Measurements from ENCODE around the gene ANKRA2.
"Not testable (repeated sequence)": the region's sequence is repeated elsewhere in the genome, so short reads cannot be mapped to it uniquely, and the experiment has no call there.

Gene ANKRA2

DNA sequence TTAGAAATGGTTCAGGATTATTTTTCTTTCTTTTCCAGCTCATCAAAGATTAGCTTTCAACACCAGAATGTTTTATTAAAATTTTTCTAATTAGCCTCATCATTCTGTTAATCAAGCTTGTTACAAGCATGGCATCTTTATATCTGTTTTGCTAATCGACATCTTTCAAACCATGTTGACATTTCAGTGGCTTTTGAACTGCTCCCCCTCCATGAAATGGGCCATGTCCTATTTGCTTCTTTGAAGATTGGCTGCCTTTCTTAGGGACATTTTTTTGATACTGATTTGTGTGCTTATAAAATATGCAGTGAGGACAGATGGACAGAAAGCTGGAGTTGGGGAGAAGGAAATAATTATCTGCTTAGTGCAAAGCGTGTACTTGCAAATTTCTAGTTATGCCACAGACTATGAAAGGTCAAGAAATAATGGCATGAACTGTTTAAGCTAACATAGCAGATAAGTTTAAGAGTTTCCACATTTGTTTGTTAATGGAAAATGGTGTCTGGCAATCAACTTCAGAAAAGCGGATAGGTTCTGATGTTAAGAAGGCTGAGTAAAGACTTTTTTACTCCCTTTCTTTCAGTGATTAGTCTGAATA lies 39.7 kb downstream of the ANKRA2 start:
- H3K4me3 ChIP-seq, result no peak overlapping the region
- no peak overlapping the region for H3K27ac ChIP-seq
- no peak for TF ChIP-seq FOXP2 (optimal IDR thresholded peaks at IDR 0.05; ENCODE audit: control extremely low read depth, extremely low read length, insufficient read depth)
- TF ChIP-seq POLR2AphosphoS5 (IDR thresholded peaks at IDR 0.05; ENCODE audit: borderline replicate concordance, low read depth, low read length), result no peak
- TF ChIP-seq EZH2 (IDR thresholded peaks at IDR 0.05), result no peak
- no peaks in the 10 kb centered on the region for H3K36me3 ChIP-seq (ENCODE audit: insufficient read depth, low read length)
- H3K9me3 ChIP-seq (ENCODE audit: low read depth, low read length), result no peaks in the 10 kb centered on the region
- H3K9ac ChIP-seq (ENCODE audit: insufficient read length), result no peak overlapping the region
- no peak for DNase-seq (ENCODE audit: low read depth, low spot score)

DNA sequence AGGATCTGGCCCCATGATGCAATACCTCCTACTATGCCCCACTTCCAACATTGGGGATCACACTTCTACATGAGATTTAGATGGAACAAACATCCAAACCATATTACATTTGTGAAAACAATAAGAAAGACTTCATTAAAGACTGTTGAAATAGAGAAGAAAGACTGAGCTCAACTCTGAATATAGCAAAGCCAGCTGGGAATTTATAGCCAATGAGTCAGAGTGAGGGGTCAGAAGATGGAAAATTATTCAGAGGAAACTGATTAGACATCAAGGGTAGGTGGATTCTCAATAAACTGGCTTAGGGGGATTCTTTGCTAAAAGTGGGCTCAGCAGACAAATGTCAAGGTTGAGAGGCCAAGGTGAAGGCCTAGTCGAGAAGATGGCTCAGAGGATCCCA lies 41.6 kb downstream of the ANKRA2 start:
- Histone ChIP-seq H3K9me3 (ENCODE audit: low read depth, low read length) (no peaks in the 10 kb centered on the region), H3K9ac (ENCODE audit: insufficient read length) (no peak overlapping the region), H3K27ac (no peak overlapping the region), H3K4me3 (no peak overlapping the region), H3K36me3 (ENCODE audit: insufficient read depth, low read length) (no peaks in the 10 kb centered on the region)
- TF ChIP-seq FOXP2 (optimal IDR thresholded peaks at IDR 0.05; ENCODE audit: control extremely low read depth, extremely low read length, insufficient read depth) (no peak), POLR2AphosphoS5 (IDR thresholded peaks at IDR 0.05; ENCODE audit: borderline replicate concordance, low read depth, low read length) (no peak), EZH2 (IDR thresholded peaks at IDR 0.05) (no peak)
- no peak for DNase-seq (ENCODE audit: low read depth, low spot score)

GRCh38 chr5:73522989-73523388 lies 42.5 kb downstream of the ANKRA2 start:
- Histone ChIP-seq H3K4me3 (no peak overlapping the region), H3K27ac (no peak overlapping the region), H3K9ac (ENCODE audit: insufficient read length) (no peak overlapping the region), H3K36me3 (ENCODE audit: insufficient read depth, low read length) (no peaks in the 10 kb centered on the region), H3K9me3 (ENCODE audit: low read depth, low read length) (no peaks in the 10 kb centered on the region)
- no peak for TF ChIP-seq POLR2AphosphoS5 (IDR thresholded peaks at IDR 0.05; ENCODE audit: borderline replicate concordance, low read depth, low read length)
- TF ChIP-seq EZH2 (IDR thresholded peaks at IDR 0.05), result no peak
- no peak for TF ChIP-seq FOXP2 (optimal IDR thresholded peaks at IDR 0.05; ENCODE audit: control extremely low read depth, extremely low read length, insufficient read depth)
- DNase-seq (ENCODE audit: low read depth, low spot score), result no peak

GRCh38 chr5:73519531-73520283 lies 45.7 kb downstream of the ANKRA2 start:
- TF ChIP-seq EZH2 (IDR thresholded peaks at IDR 0.05) (no peak), FOXP2 (optimal IDR thresholded peaks at IDR 0.05; ENCODE audit: control extremely low read depth, extremely low read length, insufficient read depth) (no peak), POLR2AphosphoS5 (IDR thresholded peaks at IDR 0.05; ENCODE audit: borderline replicate concordance, low read depth, low read length) (no peak)
- no peaks in the 10 kb centered on the region for H3K9me3 ChIP-seq (ENCODE audit: low read depth, low read length)
- peak; percentile 66 for DNase-seq (ENCODE audit: low read depth, low spot score)
- no peaks in the 10 kb centered on the region for H3K36me3 ChIP-seq (ENCODE audit: insufficient read depth, low read length)
- H3K27ac ChIP-seq, result no peak overlapping the region
- no peak overlapping the region for H3K9ac ChIP-seq (ENCODE audit: insufficient read length)
- H3K4me3 ChIP-seq, result peak overlapping the region; percentile 46

DNA sequence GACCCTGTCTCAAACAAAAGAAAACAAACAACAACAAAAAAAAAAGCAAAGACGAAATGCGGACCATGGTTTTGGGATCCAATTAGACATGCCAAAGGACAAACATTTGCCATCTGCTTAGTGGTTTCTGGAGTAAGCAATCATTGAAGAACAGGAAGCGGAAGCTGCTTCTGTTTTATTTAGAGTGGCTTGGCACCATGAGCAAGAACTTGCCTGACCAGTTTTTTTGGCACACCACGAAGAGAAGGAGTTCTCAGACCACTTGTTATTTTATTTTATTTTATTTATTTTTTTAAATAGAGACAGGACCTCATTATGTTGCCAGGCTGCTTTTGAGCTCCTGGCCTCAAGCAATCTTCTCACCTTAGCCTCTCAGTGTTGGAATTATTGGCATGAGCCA lies 50.2 kb downstream of the ANKRA2 start:
- DNase-seq (ENCODE audit: low read depth, low spot score), result no peak
- H3K9me3 ChIP-seq (ENCODE audit: low read depth, low read length), result no peaks in the 10 kb centered on the region
- H3K4me3 ChIP-seq, result no peak overlapping the region
- no peak for TF ChIP-seq POLR2AphosphoS5 (IDR thresholded peaks at IDR 0.05; ENCODE audit: borderline replicate concordance, low read depth, low read length)
- TF ChIP-seq EZH2 (IDR thresholded peaks at IDR 0.05), result no peak
- no peak for TF ChIP-seq FOXP2 (optimal IDR thresholded peaks at IDR 0.05; ENCODE audit: control extremely low read depth, extremely low read length, insufficient read depth)
- no peak overlapping the region for H3K27ac ChIP-seq
- no peak overlapping the region for H3K9ac ChIP-seq (ENCODE audit: insufficient read length)
- no peaks in the 10 kb centered on the region for H3K36me3 ChIP-seq (ENCODE audit: insufficient read depth, low read length)

GRCh38 chr5:73514418-73514817 lies 51.0 kb downstream of the ANKRA2 start:
- H3K27ac ChIP-seq, result no peak overlapping the region

DNA sequence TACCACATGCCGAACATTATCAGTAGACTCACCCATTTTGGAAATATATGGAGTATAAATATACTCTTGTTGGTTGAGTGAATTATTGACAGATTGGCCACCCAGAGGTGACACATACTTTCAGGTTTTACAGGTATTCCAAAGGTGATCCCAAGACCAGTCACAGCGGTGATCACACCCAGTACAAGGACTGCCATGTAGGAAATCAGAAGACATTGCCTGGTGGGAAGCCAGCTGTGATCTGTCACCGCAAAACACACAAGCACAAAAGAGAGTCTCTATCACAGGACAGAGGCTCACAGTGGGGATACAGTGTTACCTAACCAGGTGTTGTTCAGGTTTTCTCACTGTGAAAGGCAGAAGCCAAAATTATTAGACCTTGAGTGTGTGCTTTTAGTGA lies 51.4 kb downstream of the ANKRA2 start:
- DNase-seq (ENCODE audit: low read depth, low spot score), result no peak
- H3K36me3 ChIP-seq (ENCODE audit: insufficient read depth, low read length), result no peaks in the 10 kb centered on the region
- H3K9me3 ChIP-seq (ENCODE audit: low read depth, low read length), result no peaks in the 10 kb centered on the region
- H3K27ac ChIP-seq, result no peak overlapping the region
- no peak overlapping the region for H3K9ac ChIP-seq (ENCODE audit: insufficient read length)
- TF ChIP-seq POLR2AphosphoS5 (IDR thresholded peaks at IDR 0.05; ENCODE audit: borderline replicate concordance, low read depth, low read length) (no peak), FOXP2 (optimal IDR thresholded peaks at IDR 0.05; ENCODE audit: control extremely low read depth, extremely low read length, insufficient read depth) (no peak), EZH2 (IDR thresholded peaks at IDR 0.05) (no peak)
- H3K4me3 ChIP-seq, result no peak overlapping the region

More at GRCh38 chr5:73514418-73514817, 51.0 kb downstream of the ANKRA2 start:
- DNase-seq (ENCODE audit: low read depth, low spot score), result no peak
- no peaks in the 10 kb centered on the region for H3K36me3 ChIP-seq (ENCODE audit: insufficient read depth, low read length)
- no peaks in the 10 kb centered on the region for H3K9me3 ChIP-seq (ENCODE audit: low read depth, low read length)
- H3K4me3 ChIP-seq, result no peak overlapping the region
- no peak for TF ChIP-seq FOXP2 (optimal IDR thresholded peaks at IDR 0.05; ENCODE audit: control extremely low read depth, extremely low read length, insufficient read depth)
- TF ChIP-seq EZH2 (IDR thresholded peaks at IDR 0.05), result no peak
- no peak for TF ChIP-seq POLR2AphosphoS5 (IDR thresholded peaks at IDR 0.05; ENCODE audit: borderline replicate concordance, low read depth, low read length)
- no peak overlapping the region for H3K9ac ChIP-seq (ENCODE audit: insufficient read length)

- not testable (repeated sequence) for H3K4me3 ChIP-seq; DNase-seq (ENCODE audit: low read depth, low spot score); H3K27ac ChIP-seq; H3K9ac ChIP-seq (ENCODE audit: insufficient read length); H3K9me3 ChIP-seq (ENCODE audit: low read depth, low read length)
- peaks cover 31% of the 10 kb centered on the region for H3K36me3 ChIP-seq (ENCODE audit: insufficient read depth, low read length)
These were observed 56.9 kb downstream of the ANKRA2 start for GRCh38 chr5:73508521-73508920.

DNA sequence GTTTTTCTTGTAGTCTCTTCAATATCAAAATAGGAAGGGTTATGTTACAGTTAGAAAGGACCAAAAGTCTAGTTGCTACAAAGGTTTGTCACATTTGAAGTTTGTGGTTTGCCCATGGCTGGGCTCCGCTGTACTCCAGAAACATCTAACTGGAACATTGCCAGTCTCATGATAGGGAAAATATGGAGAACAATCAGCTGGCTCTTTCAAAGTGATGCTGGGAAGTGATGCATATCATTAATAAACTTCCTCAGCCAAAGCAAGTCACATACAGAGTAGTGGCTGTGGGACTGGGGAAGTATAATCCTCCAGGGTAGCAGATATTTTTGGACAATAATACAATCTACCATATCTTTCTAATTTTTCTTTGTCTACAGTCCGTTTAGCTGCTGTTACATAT lies 58.4 kb downstream of the ANKRA2 start:
- Histone ChIP-seq H3K4me3 (no peak overlapping the region), H3K27ac (no peak overlapping the region), H3K36me3 (ENCODE audit: insufficient read depth, low read length) (peaks cover 45% of the 10 kb centered on the region), H3K9ac (ENCODE audit: insufficient read length) (no peak overlapping the region), H3K9me3 (ENCODE audit: low read depth, low read length) (no peaks in the 10 kb centered on the region)
- DNase-seq (ENCODE audit: low read depth, low spot score), result no peak
- TF ChIP-seq FOXP2 (optimal IDR thresholded peaks at IDR 0.05; ENCODE audit: control extremely low read depth, extremely low read length, insufficient read depth) (no peak), EZH2 (IDR thresholded peaks at IDR 0.05) (no peak), POLR2AphosphoS5 (IDR thresholded peaks at IDR 0.05; ENCODE audit: borderline replicate concordance, low read depth, low read length) (no peak)
